SU-DHL-6 (cell line): ENCODE measurements around the gene GABRA4.

Experiments
- CTCF ChIP-seq: fragments of 200-600 bp; sonication (generic); IDR thresholded peaks from one replicate; pipeline ENCODE4 v1.5.1; 2017; ENCODE audit warnings: antibody characterized with exemption, mild to moderate bottlenecking, low read length, moderate library complexity; ENCODE audit not compliant: insufficient read depth, poor library complexity, severe bottlenecking
- EZH2phosphoT487 ChIP-seq: fragments of 200-600 bp; sonication (generic), shearing (Covaris generic); conservative IDR thresholded peaks from 2 replicates; pipeline ENCODE4 v1.6.1; 2018; ENCODE audit warnings: mild to moderate bottlenecking, antibody characterized with exemption, low read length, moderate library complexity, mixed read lengths

DNA sequence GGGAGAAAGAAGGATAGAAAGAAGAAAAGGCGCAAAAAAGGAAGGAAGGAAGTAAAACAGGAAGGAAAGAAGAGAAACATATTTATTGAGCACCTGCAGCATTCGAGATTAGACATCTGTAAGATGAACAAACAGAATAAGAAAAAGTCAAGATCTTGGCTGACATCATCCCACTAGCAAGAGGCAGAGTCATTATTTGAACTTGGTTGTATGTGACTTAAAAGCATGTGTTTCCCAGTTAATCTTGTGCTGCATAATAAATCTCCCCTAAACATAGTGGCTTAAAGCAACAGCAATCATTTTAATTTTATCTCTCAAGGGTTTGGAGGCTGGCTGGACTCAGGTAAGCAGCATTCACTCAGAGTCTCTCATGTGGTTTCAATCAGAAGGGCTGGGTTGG, 45.8 kb downstream of the GABRA4 start:
- TF ChIP-seq CTCF (no peak), EZH2phosphoT487 (no peak)
